Stomach (tissue), 9 donors: ENCODE results near the gene ETV1. TPM values are rescaled to one million over a fixed set of nuclear protein-coding genes. Genes with fewer than 3 reads are reported as not detected.

Source experiments
- DNase-seq, 2 donors: peaks; one replicate each; pipeline versions ENCODE4 v3.0.0 to v3.0.0-alpha.2; 2013 to 2019
- H3K27ac ChIP-seq, 5 donors: fragments of 200-600 bp in 4 of 5; sonication (generic) in 4 of 5; one replicate each; pipeline ENCODE4 v1.5.1; 2013 to 2019; ENCODE audit warnings: mild to moderate bottlenecking in 1 of 5, moderate library complexity in 1 of 5
- H3K27me3 ChIP-seq, 3 donors: fragments of 200-600 bp; sonication (generic); one replicate each; pipeline ENCODE4 v1.5.1; 2017 to 2019; ENCODE audit warnings: mixed run types in 1 of 3
- H3K36me3 ChIP-seq, 4 donors: fragments of 200-600 bp; sonication (generic); 1 replicate in 3 of 4; 2 replicates in 1 of 4; pipeline ENCODE4 v1.5.1; 2016 to 2019
- H3K4me1 ChIP-seq, 4 donors: fragments of 200-600 bp; sonication (generic); one replicate each; pipeline ENCODE4 v1.5.1; 2016 to 2019
- H3K4me3 ChIP-seq, 4 donors: fragments of 200-600 bp; sonication (generic) in 3 of 4; one replicate each; pipeline ENCODE4 v1.5.1; 2016 to 2019; ENCODE audit warnings: mild to moderate bottlenecking in 1 of 4
- H3K9me3 ChIP-seq, 4 donors: fragments of 200-600 bp; sonication (generic); one replicate each; pipeline ENCODE4 v1.5.1; 2016 to 2019
- CTCF ChIP-seq, 7 experiments: fragments of 450-650 bp in 4 of 7; fragments of 200-600 bp in 3 of 7; sonication (generic) in 3 of 7; IDR thresholded peaks; one replicate each; pipeline ENCODE4 v1.5.1; 2016 to 2019; ENCODE audit warnings: antibody characterized with exemption in 7 of 7, control low read depth in 2 of 7, mild to moderate bottlenecking in 1 of 7
- EP300 ChIP-seq: sonication (generic); formaldehyde crosslinking; IDR thresholded peaks from one replicate; pipeline ENCODE4 v1.6.1; 2017; ENCODE audit warnings: antibody characterized with exemption
- POLR2A ChIP-seq, 4 donors: fragments of 450-650 bp; IDR thresholded peaks; one replicate each; pipeline ENCODE4 v1.6.1; 2016; ENCODE audit warnings: antibody characterized with exemption in 4 of 4, control low read depth in 2 of 4, mild to moderate bottlenecking in 1 of 4, moderate library complexity in 1 of 4
- POLR2AphosphoS5 ChIP-seq, 3 donors: sonication (generic); formaldehyde crosslinking; IDR thresholded peaks; one replicate each; pipeline ENCODE4 v1.6.1; 2016; ENCODE audit warnings: antibody characterized with exemption in 3 of 3
- WGBS, 5 donors: extraction: QIAGEN DNeasy Blood & Tissue Kit in 3 of 5; methylation state at CpG; one replicate each; pipeline versions ENCODE4 v1.1.5 to v1.1.7; 2013 to 2018; 5-methylcytosine and 5-hydroxymethylcytosine counted together
- intact Hi-C: fragments of 100-400 bp; cut with DNase I; formaldehyde crosslinking; loops from one replicate; pipeline ENCODE4 v1.15.1; 2023; ENCODE audit warnings: low total_unique reads
- polyA plus RNA-seq, 3 donors: library from polyadenylated mRNA; stranded (reverse); fragments of 200-250 nt; gene quantifications; one replicate each; pipeline ENCODE4 v1.2.3, GENCODE V29; 2013
- total RNA-seq, 5 donors: library from RNA; depleted of rRNA; stranded (reverse); fragments of >200 nt; gene quantifications; one replicate each; pipeline versions ENCODE4 v1.1.0 to v1.2.3, GENCODE V29; 2014 to 2016
- donor health status: healthy with polysubstance abuse.
- donor health status: Bipolar disorder and iron deficiency.
- donor health status: healthy.

The ETV1 gene
- total and polyA plus RNA-seq, 8 donors: 0.29 to 17.6 (median 1.3) TPM

- TF ChIP-seq EP300: no peak
- no peak for TF ChIP-seq POLR2AphosphoS5 (IDR thresholded peaks at IDR 0.05)
- TF ChIP-seq CTCF (IDR thresholded peaks at IDR 0.05): no peak
- no peak for TF ChIP-seq POLR2A (IDR thresholded peaks at IDR 0.05)
- no peaks in the 10 kb centered on the region for H3K27me3 ChIP-seq
- H3K36me3 ChIP-seq: no peaks in the 10 kb centered on the region
- no peak overlapping the region for H3K4me3 ChIP-seq
- DNase-seq: no peak
- H3K4me1 ChIP-seq: no peaks in the 10 kb centered on the region
- WGBS, 5 donors: 67 to 80% (median 78%) methylated on average over 1 of the region's 1 CpG
- H3K9me3 ChIP-seq: no peaks in the 10 kb centered on the region
- no peak overlapping the region for H3K27ac ChIP-seq
- intact Hi-C loops: no loop called here
These were observed 24.4 kb upstream of the ETV1 start for GRCh38 chr7:14013898-14014297.

- Histone ChIP-seq H3K4me1 (no peaks in the 10 kb centered on the region), H3K4me3 (no peak overlapping the region), H3K27ac (no peak overlapping the region), H3K27me3 (no peaks in the 10 kb centered on the region), H3K36me3 (no peaks in the 10 kb centered on the region), H3K9me3 (no peaks in the 10 kb centered on the region)
- intact Hi-C loops: no loop called here
- no peak for DNase-seq
- WGBS, 5 donors: 87 to 93% (median 92%) methylated on average over 10 of the region's 10 CpGs
- TF ChIP-seq POLR2A (IDR thresholded peaks at IDR 0.05): no peak
- no peak for TF ChIP-seq CTCF (IDR thresholded peaks at IDR 0.05)
- TF ChIP-seq POLR2AphosphoS5 (IDR thresholded peaks at IDR 0.05): no peak
- TF ChIP-seq EP300: no peak
These were observed 20.3 kb upstream of the ETV1 start for GRCh38 chr7:14009453-14010418.

- 83 to 90% (median 86%) methylated on average over 3 of the region's 3 CpGs for WGBS, 5 donors
- H3K4me3 ChIP-seq: no peak overlapping the region
- no peaks in the 10 kb centered on the region for H3K36me3 ChIP-seq
- H3K27ac ChIP-seq: no peak overlapping the region
- no peak for DNase-seq
- no peak for TF ChIP-seq CTCF (IDR thresholded peaks at IDR 0.05)
- TF ChIP-seq POLR2AphosphoS5 (IDR thresholded peaks at IDR 0.05): no peak
- no peak for TF ChIP-seq POLR2A (IDR thresholded peaks at IDR 0.05)
- TF ChIP-seq EP300: no peak
- peaks cover 0 to 5% (median 0%) of the 10 kb centered on the region in 4 donors for H3K9me3 ChIP-seq
- no peaks in the 10 kb centered on the region for H3K4me1 ChIP-seq
- no peaks in the 10 kb centered on the region for H3K27me3 ChIP-seq
- intact Hi-C loops: no loop called here
These were observed 11.7 kb upstream of the ETV1 start for GRCh38 chr7:14001139-14001538.

- intact Hi-C loops: no loop called here
- H3K4me3 ChIP-seq: no peak overlapping the region
- H3K4me1 ChIP-seq: no peaks in the 10 kb centered on the region
- 16 to 42% (median 35%) methylated on average over 1 of the region's 1 CpG for WGBS, 5 donors
- TF ChIP-seq EP300 (no peak), CTCF (IDR thresholded peaks at IDR 0.05) (no peak), POLR2A (IDR thresholded peaks at IDR 0.05) (no peak), POLR2AphosphoS5 (IDR thresholded peaks at IDR 0.05) (no peak)
- H3K27me3 ChIP-seq: no peaks in the 10 kb centered on the region
- H3K9me3 ChIP-seq: peaks cover 0 to 5% (median 0%) of the 10 kb centered on the region in 4 donors
- H3K27ac ChIP-seq: peak overlapping the region in 1 of 5 donors; percentile 57
- DNase-seq: peak in 1 of 2 donors; percentile 21
- no peaks in the 10 kb centered on the region for H3K36me3 ChIP-seq
These were observed 10.8 kb upstream of the ETV1 start for GRCh38 chr7:14000247-14000646.
